Ascending aorta (tissue), 2 donors: ENCODE data around the gene RANGRF. TPM values are rescaled to one million over a fixed set of nuclear protein-coding genes. Genes with fewer than 3 reads are reported as not detected.

Experiments
- DNase-seq, 2 donors: peaks; one replicate each; pipeline ENCODE4 v3.0.0-alpha.2; 2019; ENCODE audit warnings: low spot score in 2 of 2
- H3K27ac ChIP-seq, 2 donors: fragments of 200-600 bp; sonication (generic); one replicate each; pipeline ENCODE4 v1.5.1; 2016 to 2017; ENCODE audit warnings: mild to moderate bottlenecking in 1 of 2
- H3K27me3 ChIP-seq: fragments of 200-600 bp; sonication (generic); one replicate; pipeline ENCODE4 v1.5.1; 2017
- H3K36me3 ChIP-seq, 2 donors: fragments of 200-600 bp; sonication (generic); one replicate each; pipeline ENCODE4 v1.5.1; 2016
- H3K4me1 ChIP-seq, 2 donors: fragments of 200-600 bp; sonication (generic); one replicate each; pipeline ENCODE4 v1.5.1; 2016 to 2017; ENCODE audit warnings: mild to moderate bottlenecking in 1 of 2
- H3K4me3 ChIP-seq, 2 donors: fragments of 200-600 bp; sonication (generic); one replicate each; pipeline ENCODE4 v1.5.1; 2016 to 2017; ENCODE audit warnings: mild to moderate bottlenecking in 1 of 2
- H3K9me3 ChIP-seq, 2 donors: fragments of 200-600 bp; sonication (generic); one replicate each; pipeline ENCODE4 v1.5.1; 2016
- intact Hi-C: fragments of 100-400 bp; cut with DNase I; formaldehyde crosslinking; loops from one replicate; pipeline ENCODE4 v1.15.1; 2023
- total RNA-seq: library from RNA; depleted of rRNA; stranded (reverse); fragments of >200 nt; gene quantifications from one replicate; pipeline ENCODE4 v1.1.0, GENCODE V29; 2016
- TF ChIP-seq, protein P1 (sequence below), 3 experiments: fragments of 200-600 bp in 2 of 3; fragments of 450-650 bp in 1 of 3; sonication (generic) in 2 of 3; IDR thresholded peaks; one replicate each; pipeline ENCODE4 v1.5.1; 2016 to 2019; ENCODE audit warnings: antibody characterized with exemption in 3 of 3, mild to moderate bottlenecking in 1 of 3, moderate library complexity in 1 of 3

Gene RANGRF
- total RNA-seq, 1 donor from 2014 or later: 15.5 TPM

DNA sequence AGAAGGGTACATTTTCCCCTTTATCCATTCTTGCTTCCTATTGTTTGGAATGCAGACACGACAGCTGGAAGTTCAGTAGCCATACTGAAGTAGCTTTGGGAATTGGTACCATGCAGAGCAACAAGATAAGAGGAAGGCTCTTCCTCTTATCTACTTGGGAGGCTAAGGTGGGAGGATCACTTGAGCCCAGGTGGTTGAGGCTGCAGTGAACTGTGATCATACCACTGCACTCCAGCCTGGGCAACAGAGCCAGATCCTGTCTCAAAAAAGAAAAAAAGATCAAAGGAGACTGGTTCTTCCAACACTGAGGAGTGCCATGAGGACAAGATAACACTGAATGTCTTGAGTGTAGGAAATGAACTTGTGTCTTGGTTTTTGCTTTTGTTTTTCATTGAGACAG lies 16.0 kb upstream of the RANGRF start:
- no peak overlapping the region for H3K27ac ChIP-seq
- peaks cover 3 to 16% of the 10 kb centered on the region in 2 donors for H3K36me3 ChIP-seq
- intact Hi-C loops: no loop called here
- H3K4me3 ChIP-seq: no peak overlapping the region
- H3K9me3 ChIP-seq: no peaks in the 10 kb centered on the region
- TF ChIP-seq, protein P1, sequence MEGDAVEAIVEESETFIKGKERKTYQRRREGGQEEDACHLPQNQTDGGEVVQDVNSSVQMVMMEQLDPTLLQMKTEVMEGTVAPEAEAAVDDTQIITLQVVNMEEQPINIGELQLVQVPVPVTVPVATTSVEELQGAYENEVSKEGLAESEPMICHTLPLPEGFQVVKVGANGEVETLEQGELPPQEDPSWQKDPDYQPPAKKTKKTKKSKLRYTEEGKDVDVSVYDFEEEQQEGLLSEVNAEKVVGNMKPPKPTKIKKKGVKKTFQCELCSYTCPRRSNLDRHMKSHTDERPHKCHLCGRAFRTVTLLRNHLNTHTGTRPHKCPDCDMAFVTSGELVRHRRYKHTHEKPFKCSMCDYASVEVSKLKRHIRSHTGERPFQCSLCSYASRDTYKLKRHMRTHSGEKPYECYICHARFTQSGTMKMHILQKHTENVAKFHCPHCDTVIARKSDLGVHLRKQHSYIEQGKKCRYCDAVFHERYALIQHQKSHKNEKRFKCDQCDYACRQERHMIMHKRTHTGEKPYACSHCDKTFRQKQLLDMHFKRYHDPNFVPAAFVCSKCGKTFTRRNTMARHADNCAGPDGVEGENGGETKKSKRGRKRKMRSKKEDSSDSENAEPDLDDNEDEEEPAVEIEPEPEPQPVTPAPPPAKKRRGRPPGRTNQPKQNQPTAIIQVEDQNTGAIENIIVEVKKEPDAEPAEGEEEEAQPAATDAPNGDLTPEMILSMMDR (IDR thresholded peaks at IDR 0.05): no peak
- no peaks in the 10 kb centered on the region for H3K4me1 ChIP-seq
- no peaks in the 10 kb centered on the region for H3K27me3 ChIP-seq
- no peak for DNase-seq

DNA sequence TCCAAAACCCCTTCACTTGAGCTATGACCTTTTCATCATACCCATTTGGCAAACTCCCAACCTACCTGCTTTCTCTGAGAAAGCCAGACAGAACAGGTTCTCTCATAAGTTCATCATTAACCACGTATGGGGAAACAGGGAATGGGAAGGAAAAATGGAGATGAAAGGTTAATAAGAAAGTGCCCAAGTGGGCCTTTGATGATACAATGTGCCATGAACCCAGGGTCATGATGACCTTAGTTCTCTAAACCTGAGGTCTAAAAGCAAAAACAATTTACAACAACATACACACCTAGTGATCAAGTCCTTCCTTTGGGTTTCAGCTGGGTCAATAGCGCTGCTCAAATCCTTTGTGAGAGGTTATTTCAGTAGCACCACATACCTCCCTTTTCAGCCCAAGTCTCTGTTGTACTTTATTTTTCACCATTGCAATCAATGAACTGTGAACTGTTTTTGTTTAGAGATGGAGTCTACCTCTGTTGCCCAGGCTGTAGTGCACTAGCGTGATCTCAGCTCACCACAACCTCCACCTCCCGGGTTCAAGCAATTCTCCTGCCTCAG lies 14.5 kb upstream of the RANGRF start:
- peaks cover 3 to 7% of the 10 kb centered on the region in 2 donors for H3K36me3 ChIP-seq
- H3K27me3 ChIP-seq: no peaks in the 10 kb centered on the region
- no peak overlapping the region for H3K27ac ChIP-seq
- TF ChIP-seq, protein P1 (IDR thresholded peaks at IDR 0.05): no peak
- H3K9me3 ChIP-seq: no peaks in the 10 kb centered on the region
- no peak overlapping the region for H3K4me3 ChIP-seq
- H3K4me1 ChIP-seq: no peaks in the 10 kb centered on the region
- intact Hi-C loops: no loop called here
- DNase-seq: no peak

DNA sequence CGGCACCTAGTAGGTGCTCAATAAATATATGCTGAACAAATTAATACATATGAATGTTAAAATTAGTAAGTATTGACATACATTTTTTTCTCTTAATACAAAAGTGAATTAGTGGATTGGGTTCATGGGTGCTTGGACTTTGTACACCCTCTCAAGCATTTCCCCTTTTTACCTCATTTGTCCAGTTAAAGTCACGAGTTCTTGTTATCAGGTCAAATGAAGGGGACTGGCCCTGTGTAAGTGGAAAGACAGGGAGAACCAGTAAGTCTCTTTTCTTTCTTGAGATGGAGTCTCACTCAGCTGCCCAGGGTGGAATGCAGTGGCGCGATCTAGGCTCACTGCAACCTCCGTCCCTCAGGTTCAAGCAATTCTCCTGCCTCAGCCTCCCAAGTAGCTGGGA lies 13.7 kb upstream of the RANGRF start:
- Histone ChIP-seq H3K27me3 (no peaks in the 10 kb centered on the region), H3K9me3 (no peaks in the 10 kb centered on the region), H3K27ac (no peak overlapping the region), H3K36me3 (no peaks in the 10 kb centered on the region), H3K4me3 (no peak overlapping the region), H3K4me1 (no peaks in the 10 kb centered on the region)
- DNase-seq: no peak
- TF ChIP-seq, protein P1 (IDR thresholded peaks at IDR 0.05): no peak
- intact Hi-C loops: no loop called here

DNA sequence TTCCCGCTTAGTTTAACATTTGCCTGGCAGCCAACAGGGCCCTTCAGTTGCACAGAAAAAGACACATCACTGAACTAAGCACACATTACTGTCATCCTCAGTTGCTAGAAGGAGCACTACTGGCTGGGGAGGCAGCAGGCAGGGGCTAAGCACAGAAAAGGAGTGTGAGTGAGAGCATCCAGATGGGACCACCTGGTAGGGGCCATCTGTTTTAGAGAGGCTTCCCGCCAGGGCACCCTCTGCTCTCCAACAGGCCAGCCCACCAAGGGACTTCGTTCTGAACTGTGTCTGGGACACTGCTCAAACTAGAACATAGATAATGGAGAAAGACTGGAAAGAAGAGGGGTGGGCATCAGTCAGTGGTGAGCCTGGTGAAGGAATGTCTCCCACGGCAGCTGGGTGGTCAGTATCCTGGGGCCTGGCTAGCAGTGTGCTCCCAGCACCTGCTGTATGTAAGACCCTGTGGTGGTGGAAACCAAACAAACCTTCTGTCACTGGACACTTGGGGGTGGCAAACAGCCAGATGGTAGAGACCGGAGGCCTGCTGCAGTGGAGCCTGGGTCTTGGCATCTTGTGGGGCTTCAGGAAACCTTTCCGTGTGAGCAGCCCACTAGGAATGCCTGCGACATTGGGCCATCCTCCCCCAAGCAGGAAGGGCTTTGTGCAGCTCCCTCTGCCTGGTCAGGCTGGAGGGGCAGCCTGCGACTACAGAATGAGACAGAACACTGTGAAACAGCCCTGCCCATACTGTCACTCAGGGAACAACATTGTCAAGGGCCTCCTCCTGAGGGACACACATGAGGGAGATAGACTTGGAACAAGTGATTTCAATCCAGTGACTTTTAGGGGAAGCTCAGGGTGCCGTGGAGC lies 12.8 kb upstream of the RANGRF start:
- intact Hi-C loops: no loop called here
- TF ChIP-seq, protein P1 (IDR thresholded peaks at IDR 0.05): no peak
- Histone ChIP-seq H3K27me3 (no peaks in the 10 kb centered on the region), H3K9me3 (no peaks in the 10 kb centered on the region), H3K4me3 (no peak overlapping the region), H3K4me1 (no peaks in the 10 kb centered on the region), H3K27ac (no peak overlapping the region), H3K36me3 (no peaks in the 10 kb centered on the region)
- no peak for DNase-seq

DNA sequence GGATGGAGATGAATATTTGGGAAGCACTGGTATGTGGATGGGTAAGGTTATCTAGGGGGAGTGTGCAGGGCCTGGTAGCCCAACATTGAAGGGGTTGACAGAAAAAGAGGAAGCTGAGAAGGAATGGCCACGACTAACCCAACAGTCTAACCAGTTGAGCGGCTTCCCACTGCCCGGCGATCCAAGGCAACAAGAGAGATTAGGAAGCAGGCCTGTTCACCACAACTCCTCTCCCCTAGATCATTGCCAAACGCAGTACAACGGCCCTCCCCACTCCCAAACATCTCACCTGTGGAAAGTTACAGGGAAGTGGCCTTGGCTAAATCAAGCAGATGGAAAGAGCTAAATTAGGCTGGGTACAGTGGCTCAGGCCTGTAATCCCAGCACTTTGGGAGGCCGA lies 11.2 kb upstream of the RANGRF start:
- intact Hi-C loops: no loop called here
- Histone ChIP-seq H3K4me1 (no peaks in the 10 kb centered on the region), H3K36me3 (no peaks in the 10 kb centered on the region), H3K27ac (no peak overlapping the region), H3K27me3 (no peaks in the 10 kb centered on the region), H3K4me3 (no peak overlapping the region), H3K9me3 (no peaks in the 10 kb centered on the region)
- TF ChIP-seq, protein P1 (IDR thresholded peaks at IDR 0.05): no peak
- DNase-seq: no peak
